GM19372 (cell line): ENCODE results near the gene SLC24A1.

Experiments used
- ATAC-seq: cut with Tn5 transposase; IDR thresholded peaks from one replicate; pipeline ENCODE4 v1.9.1; 2021; ENCODE audit warnings: mild to moderate bottlenecking, low read depth, moderate library complexity; ENCODE audit not compliant: unreplicated experiment

The SLC24A1 gene

DNA sequence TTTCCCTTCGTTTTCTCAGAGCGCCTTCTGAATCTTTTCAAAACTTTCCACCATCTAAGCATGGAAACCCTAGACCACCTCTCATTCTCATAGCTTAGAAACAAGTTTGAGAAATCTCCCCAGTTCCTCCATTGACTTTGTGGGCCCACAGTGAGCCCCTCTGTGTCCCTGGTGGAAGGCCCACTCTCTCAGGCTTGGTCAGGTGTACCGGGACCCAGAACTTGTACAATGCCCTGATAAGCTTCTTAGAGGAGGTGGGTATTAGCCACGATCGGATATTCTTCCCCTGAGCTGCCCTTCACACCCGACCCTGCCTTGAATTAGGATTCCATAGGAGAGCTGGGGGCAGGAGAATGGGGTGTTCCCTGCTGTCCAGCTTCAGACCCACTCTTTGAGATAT is at the start of gene SLC24A1:
SLC24A1 (plus strand) TSS at position 301 of the 400 bp plus-strand sequence. CDS start 2,143 bp downstream, outside the sequence.
- no peak for ATAC-seq

DNA sequence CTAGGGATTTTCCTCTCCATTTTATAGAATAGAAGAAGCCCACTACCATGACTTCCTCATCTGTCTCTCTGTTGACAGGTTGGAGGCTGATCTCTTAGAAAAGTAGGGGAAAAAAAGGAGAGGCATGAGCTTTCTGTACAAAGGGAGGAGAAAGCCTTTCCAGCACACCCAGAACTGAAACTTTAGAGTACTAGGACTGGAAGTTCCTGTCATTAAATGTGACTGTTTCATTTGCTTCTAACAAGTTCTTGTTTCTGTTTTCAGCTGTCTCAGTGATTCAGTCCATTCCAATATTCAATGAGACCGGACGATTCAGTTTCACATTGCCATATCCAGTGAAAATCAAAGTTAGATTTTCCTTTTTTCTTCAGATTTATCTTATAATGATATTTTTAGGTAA is 49.8 kb upstream of the SLC24A1 start:
- no peak for ATAC-seq

DNA sequence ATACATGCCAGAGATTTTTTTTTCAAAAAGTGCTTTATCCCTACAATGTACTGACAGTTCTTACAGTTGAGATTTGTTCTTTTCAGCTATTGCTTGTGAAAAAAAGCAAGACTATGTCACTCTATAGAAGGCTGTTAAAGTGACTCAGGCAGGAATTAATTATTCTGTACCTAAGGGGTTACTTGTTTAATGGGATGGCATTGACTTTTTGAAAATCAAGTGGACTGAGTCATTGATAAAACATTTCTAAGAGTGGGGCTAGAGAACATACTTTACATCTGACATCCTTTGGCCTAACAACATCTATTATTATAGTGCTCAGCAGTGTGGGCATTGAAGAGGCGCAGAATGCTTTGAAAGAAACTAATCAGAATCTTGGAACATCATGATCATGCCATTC is 45.1 kb upstream of the SLC24A1 start:
- ATAC-seq, result no peak

DNA sequence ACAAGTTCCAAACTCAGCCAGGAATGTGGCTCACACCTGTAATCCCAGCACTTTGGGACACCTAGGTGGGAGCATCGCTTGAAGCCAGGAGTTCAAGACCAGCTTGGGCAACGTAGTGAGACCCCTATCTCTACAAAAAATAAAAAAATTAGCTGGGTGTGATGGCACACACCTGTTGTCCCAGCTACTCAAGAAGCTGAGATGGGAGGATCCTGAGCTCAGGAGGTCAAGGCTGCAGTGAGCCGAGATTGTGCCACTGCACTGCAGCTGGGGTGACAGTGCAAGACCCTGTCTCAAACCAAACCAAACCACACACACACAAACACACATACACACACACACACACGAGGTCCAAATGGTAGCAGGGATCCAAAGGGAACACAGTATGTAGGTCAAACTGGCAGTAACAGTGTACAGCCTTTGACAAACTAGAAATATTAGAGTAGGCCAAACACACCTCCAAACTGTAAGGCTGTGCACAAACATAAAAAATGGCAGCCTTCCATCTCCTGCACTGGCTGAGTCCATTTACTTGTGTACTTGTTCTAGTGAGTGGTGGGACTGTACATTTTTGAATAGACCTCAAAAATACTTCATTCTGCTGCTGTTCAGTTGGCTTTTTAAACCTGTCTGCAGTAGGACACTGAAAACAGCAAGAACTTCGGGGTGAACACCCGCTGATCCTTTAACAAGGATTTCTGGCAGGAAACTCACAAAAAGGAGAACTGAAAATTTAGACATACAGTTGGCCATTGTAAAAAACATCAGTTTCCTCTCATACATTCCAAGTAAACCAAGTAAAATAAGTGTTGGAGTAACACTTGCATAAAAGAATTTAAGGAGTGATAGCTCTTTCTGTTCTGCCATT is 44.4 kb upstream of the SLC24A1 start:
- ATAC-seq, result no peak

DNA sequence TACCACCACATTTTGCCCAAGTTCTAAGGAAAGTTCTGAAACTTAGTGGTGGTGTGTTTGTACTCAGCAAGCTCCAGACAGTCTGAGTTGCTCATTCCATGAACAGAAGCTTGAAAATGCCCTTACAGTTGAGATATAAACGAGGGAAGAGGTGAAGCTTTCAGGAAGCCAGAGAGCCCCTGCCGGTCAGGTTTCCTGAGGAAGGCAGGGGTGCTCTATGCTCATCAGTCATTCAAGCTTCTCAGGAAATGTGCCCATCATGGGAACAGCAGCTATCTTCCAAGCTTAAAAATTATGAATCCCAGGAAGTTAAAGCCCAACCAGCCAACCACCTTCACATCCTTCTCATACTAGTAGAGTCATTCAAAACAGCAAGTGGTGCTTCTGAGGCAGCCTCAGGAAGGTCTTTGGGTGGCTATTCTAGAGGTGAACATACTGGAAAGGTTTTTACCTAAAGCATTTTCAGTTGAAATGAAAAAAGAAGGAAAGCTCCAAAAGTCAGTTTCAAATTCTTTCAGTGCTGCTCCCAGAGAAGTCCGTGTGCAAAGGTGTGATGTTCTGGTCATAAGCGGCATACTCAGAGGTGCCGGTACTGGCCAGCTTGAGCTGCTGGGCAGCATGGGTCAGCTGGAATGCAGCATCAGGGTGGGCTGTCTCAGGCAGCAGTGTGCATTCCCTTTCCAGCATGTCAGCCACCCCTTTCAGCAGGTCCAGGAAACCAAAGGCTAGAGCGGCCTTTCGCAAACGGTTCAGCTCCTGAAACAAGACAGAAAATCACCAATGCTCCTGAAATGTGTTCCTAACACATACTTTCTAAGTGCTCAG is 42.6 kb upstream of the SLC24A1 start:
- no peak for ATAC-seq

DNA sequence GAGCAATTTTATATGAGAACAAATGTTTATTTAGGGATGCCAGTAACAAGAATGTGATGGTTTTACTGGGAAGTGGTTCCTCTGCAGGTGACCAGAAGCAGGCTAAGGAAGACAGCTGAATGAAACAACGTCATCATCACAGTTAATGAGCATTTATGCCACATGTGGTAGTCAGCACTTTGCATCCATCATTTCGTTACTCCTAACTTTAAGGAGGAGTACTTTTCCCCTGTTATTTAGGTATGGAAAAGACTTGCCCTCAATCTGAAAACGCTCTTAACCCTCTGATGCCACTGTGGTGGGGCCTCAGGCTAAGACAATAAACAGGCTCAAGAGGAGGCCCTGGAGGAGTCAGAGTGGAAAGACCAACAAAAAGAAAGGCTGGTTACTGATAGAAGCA is 42.0 kb upstream of the SLC24A1 start:
- ATAC-seq, result no peak

DNA sequence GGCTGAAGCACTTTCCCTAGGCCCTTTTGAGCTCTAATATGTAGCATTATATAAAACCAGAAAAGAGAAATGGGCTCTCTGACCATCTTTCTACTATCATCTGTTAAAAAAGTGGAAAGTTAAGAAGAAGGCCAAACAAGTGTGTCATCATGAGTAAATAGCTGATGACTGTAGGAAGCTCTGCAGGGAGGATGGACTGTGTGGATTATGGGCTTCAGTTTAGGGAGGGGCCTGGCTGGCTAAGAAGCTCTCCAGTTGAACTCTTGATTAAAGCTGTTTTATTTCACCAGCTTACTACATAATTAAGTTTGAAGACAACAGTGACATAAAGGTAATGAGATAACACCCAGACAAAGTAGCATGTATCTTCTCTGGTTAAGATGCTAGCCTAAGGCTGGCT is 41.5 kb upstream of the SLC24A1 start:
- ATAC-seq, result no peak

DNA sequence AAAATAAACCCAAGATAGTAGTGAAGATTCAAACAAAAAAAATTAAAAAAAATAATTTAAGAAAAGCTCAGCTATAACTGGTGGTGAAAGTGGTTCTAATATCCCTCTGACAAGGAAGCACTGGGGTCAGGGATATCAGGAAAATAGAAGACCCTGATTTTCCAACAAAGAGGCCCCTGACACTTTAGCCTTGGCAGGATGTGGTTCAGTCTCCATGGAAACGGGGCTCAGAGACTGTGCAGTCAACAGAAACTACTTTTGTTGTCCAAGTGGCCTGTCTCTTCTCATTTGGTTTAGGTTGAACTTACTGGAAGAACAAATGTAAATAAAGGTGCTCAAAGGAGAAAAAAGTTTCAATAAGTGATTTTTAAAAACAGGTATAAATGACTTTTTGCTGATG is 38.0 kb upstream of the SLC24A1 start:
- no peak for ATAC-seq

DNA sequence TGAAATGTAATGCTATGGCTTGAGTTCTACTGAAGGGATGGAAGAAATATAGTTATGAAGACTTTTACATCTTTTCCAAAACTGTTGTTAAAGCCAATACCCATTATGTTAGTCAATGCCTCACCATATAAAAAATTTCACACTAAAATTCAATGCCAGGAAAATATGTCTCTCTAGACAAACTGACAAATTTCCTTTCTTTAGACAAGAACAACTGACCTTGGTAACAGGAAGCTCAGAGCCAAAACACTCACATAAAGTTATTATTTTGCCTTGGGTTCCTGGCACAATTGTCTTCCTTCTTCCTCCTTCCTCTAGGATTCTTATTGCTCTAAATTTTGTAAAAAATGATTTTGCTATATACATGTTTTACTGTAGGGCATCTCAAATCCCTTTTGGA is 37.5 kb upstream of the SLC24A1 start:
- ATAC-seq, result no peak

DNA sequence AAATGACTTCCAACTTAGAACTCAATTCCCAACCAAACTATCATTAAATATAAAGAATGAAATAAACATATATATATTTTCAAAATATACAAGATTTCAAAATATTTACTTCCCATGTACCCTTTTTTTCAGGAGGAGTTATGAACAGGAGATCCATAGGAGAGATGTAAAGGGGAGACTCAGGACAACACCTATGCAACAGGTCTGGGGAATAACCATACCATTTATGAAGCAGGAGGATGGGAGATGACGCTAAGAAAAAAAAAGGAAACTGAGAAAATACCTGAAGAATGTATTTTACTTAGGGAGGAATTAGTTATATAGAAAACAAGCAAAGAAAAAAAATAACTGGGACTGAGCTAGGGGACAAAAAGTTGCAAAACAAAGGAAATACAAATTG is 34.6 kb upstream of the SLC24A1 start:
- no peak for ATAC-seq

DNA sequence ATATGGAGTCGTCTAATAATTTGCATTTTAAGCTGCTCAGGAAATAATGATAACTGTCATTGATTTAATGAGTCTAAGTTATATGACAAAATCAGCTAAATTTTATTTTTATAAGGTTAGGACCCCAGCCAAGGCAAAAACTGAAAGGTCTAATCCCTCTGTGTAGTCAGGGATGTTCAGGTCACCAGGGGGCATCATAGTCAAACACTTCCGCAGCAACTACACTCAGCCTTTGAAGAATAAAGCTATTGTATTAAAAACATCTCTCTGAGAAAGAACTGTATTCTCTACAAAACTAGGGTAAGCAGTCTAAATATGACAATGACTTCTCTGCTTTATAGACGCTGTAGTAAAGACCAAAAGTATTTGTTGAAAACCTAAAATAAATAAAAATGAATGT is 25.8 kb upstream of the SLC24A1 start:
- ATAC-seq, result no peak

DNA sequence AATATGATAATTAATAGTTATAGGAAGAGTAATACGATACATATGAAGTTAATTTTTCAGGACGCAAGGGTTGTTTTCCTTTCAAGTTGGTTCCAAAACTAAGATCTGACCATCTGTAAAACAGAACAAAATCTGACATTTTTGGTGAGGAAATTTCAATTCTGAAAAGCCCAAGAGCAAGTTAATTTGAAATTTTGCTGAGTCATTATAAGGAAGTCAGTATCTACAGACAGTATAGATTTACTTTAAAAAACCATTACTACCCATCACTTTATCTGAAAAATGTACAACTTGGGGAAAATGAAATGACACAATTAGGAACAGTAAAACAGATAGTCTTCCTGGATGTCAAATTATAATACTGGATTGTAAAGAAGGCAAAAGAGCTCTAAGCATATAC is 23.3 kb upstream of the SLC24A1 start:
- no peak for ATAC-seq

DNA sequence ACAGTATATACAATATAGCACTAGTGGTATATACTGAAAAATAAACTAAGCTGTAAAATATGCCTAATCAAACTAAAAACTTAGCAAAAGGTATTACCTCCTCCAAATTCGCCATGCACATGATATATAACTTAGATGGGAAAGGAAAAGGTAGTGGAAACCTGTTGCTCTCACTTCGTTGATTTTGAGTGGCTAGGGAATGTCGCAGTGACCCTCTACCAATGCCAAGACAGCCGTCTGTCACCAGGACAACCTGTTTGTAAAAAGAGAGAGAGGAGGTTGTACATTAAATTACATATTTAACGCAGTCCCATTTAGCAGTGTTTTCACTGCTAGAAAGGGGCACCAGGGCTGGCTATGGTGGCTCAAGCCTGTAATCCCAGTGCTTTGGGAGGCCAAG is 22.1 kb upstream of the SLC24A1 start:
- no peak for ATAC-seq

DNA sequence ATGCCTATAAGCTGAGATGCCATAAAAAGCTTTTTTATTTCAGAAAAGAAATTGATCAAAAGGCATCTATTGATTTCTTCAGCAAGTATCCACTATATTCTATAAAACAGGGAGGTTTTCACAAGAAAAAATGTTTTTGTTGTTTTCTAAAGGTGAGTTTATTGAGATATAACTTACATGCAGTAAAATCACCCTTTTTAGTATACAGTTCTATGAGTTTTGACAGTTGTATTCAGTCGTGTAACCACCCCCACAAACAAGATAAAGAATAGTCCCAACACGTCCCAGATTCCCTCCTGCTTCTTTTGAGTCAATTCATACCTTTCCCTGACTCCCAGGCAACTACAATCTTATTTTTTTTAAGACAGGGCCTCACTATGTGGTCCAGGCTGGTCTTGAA is 18.6 kb upstream of the SLC24A1 start:
- no peak for ATAC-seq

DNA sequence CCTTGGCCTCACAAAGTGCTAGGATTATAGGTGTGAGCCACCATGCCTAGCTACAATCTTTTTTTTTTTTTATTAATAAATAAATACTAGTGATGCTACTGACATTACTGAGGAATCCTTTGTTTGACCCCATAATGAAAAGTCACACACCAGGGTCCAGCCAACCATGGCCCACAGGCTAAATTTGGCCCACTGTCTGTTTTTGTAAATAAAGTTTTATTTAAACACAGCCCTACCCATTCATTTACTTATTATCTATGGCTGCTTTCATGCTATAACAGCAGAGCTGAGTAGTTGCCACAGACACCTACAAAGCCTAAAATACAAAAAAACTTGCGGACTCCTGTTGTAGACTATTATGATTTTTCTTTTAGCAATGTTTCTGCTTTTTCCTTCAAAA is 18.2 kb upstream of the SLC24A1 start:
- no peak for ATAC-seq

DNA sequence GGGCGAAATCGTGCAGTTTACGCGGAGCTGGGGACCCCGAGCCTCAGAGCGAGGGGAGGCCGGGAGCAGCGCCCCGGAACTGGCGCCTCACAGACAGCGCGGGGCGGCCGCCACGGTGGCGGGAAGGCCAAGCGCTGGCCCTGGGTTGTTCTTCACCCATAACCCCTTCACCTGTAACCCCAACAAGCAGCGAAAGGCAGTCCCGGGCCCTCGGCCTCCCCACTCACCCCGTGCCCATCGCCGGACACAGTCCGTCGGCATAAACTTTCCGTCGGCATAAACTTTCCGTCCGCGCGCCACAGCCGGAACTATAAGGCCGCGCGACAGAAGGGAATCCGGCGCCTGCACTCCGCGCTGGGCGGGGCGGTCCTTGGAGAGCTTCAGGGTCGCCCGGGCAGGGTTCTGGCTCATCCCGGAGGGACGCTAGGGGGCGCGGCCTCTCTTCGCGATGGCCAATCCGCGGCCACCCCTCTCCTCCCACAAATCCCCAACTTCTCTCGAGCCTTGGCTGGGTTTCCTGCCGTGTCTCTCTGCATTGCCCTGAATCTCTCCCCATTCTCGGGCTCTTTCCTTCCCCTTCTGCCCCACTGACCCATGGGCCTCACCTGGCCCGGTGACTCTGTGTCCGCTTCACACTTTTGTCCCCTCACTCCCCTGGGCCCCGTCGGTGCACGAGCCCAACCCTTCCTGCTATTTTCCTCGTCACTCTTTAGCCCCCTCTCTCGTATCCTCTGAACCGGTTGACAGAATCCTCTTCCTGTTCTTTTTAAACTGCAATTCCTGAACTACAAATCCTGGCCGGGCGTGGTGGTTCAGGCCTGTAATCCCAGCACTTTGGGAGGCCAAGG is 10.6 kb upstream of the SLC24A1 start, which contains the start of gene INTS14:
INTS14 (minus strand) TSS at position 261 of the 848 bp plus-strand sequence. CDS start 3,751 bp downstream, outside the sequence.
- ATAC-seq, result peak; percentile 94

DNA sequence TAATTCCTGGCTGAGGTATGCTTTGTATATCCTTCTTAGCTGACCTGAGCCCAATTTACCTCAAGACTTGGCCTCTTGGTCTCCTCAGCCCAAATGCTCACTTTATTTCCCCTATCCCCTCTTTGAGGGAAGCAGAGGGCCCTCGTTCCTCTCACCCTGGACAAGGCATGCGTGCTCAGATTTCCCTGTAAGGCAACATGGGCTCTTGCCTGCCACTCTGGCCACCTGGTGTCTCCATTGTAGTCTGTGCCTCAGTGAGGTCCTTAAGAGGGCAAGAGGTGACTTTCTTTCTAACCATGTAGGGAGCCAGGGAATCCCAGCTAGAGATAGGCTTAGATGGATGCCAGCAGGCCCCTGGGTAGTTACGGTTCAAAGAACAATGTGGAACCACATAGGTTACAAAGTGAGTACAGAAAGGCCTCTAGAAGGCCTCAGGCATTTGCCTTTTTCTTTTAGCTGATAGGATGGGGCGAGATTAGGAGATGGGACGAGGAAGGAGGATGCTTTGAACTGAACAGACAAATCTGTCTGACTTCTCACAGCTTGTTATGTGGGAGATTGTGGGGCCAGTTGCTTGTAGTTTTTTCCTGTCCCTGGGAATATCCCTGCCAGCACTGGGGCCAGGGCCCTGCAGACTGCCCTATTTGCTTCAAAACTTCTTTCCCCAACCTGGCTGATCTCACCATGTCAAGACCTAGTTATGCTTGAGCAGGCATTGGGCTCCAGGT is 9.7 kb upstream of the SLC24A1 start:
- ATAC-seq, result no peak

DNA sequence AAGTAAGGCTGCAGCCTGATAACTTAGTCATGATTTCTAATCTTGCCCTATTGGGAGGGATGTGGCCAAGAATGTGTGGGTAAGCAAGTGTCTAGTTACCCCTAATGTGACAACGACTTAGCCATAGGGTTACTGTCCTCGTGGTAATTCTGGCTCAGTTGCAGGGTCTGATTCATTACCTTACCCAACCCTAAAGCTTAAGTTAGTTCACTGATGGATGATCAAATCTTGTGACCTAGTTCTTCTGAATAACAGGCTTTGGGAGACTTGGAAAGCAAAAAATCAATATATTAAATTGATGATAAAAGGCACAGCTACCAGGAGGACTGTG is 9.2 kb upstream of the SLC24A1 start:
- ATAC-seq, result no peak

DNA sequence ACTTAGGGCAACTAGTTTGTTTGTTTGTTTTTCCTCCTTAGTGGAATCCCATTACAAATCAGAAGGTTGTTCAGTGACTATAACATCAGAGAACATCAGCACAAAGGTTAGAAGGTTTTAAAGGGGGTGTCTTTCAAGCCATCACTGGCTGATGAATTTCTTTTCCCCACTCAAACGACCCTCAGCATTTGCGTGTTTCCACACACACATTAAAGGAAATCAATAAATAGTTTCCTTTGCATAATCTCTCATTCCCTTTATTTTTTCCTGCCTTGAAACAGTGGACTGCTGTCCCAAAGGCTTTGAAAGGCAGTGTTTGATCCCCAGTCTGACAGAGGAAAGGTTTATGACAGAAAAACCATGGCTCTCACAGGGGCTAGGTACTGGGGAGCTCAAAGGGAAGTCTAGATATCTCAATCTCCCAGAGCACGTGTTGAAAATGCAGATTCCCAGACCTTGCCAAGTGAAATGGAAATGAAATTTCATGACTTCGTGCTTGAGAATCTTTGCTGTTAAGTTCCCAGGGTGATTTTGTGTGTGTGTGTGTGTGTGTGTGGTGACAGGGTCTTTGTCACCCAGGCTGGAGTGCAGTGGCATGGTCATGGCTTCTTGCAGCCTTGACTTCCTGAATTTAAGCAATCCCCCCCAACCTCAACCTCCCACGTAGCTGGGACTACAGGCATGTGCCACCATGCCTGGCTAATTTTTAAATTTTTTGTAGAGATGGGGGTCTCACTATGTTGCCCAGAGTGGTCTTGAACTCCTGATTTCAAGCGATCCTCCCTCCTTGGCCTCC is 8.6 kb upstream of the SLC24A1 start:
- ATAC-seq, result no peak
